ENCODE measurements around the gene METTL5. TPM values are rescaled to one million over a fixed set of nuclear protein-coding genes. Genes with fewer than 3 reads are reported as not detected.

Gene METTL5
- polyA plus RNA-seq, 1 donor from 2014 or later: 73.8 TPM

- Histone ChIP-seq H3F3A (ENCODE audit: insufficient read depth, low read length, poor library complexity, severe bottlenecking) (no peaks in the 10 kb centered on the region), H3K9ac (ENCODE audit: low read length) (no peak overlapping the region), H3K4me3 (ENCODE audit: low read length) (no peak overlapping the region), H3K27me3 (ENCODE audit: insufficient read depth, low read depth, low read length) (no peaks in the 10 kb centered on the region), H3K9me2 (ENCODE audit: insufficient read depth, low read length) (no peaks in the 10 kb centered on the region), H3K27ac (ENCODE audit: low read length) (no peak overlapping the region), H3K36me3 (ENCODE audit: insufficient read depth, low read length) (peaks cover 3% of the 10 kb centered on the region), H2AFZ (ENCODE audit: low read depth, low read length) (no peak overlapping the region), H4K20me1 (ENCODE audit: insufficient read depth) (no peaks in the 10 kb centered on the region), H3K9me3 (ENCODE audit: low read length) (no peaks in the 10 kb centered on the region), H3K4me2 (ENCODE audit: low read length) (no peak overlapping the region), H3K79me2 (replicated peaks; ENCODE audit: insufficient read depth, low read length) (peaks cover 6% of the 10 kb centered on the region)
- TF ChIP-seq RAD21 (conservative IDR thresholded peaks at IDR 0.05) (no peak), EZH2 (IDR thresholded peaks at IDR 0.05; ENCODE audit: borderline replicate concordance, insufficient read depth, low read length, poor library complexity, severe bottlenecking) (no peak)
- TF ChIP-seq, protein P1, sequence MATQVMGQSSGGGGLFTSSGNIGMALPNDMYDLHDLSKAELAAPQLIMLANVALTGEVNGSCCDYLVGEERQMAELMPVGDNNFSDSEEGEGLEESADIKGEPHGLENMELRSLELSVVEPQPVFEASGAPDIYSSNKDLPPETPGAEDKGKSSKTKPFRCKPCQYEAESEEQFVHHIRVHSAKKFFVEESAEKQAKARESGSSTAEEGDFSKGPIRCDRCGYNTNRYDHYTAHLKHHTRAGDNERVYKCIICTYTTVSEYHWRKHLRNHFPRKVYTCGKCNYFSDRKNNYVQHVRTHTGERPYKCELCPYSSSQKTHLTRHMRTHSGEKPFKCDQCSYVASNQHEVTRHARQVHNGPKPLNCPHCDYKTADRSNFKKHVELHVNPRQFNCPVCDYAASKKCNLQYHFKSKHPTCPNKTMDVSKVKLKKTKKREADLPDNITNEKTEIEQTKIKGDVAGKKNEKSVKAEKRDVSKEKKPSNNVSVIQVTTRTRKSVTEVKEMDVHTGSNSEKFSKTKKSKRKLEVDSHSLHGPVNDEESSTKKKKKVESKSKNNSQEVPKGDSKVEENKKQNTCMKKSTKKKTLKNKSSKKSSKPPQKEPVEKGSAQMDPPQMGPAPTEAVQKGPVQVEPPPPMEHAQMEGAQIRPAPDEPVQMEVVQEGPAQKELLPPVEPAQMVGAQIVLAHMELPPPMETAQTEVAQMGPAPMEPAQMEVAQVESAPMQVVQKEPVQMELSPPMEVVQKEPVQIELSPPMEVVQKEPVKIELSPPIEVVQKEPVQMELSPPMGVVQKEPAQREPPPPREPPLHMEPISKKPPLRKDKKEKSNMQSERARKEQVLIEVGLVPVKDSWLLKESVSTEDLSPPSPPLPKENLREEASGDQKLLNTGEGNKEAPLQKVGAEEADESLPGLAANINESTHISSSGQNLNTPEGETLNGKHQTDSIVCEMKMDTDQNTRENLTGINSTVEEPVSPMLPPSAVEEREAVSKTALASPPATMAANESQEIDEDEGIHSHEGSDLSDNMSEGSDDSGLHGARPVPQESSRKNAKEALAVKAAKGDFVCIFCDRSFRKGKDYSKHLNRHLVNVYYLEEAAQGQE (IDR thresholded peaks at IDR 0.05; ENCODE audit: borderline replicate concordance): no peak
- TF ChIP-seq, protein P2, sequence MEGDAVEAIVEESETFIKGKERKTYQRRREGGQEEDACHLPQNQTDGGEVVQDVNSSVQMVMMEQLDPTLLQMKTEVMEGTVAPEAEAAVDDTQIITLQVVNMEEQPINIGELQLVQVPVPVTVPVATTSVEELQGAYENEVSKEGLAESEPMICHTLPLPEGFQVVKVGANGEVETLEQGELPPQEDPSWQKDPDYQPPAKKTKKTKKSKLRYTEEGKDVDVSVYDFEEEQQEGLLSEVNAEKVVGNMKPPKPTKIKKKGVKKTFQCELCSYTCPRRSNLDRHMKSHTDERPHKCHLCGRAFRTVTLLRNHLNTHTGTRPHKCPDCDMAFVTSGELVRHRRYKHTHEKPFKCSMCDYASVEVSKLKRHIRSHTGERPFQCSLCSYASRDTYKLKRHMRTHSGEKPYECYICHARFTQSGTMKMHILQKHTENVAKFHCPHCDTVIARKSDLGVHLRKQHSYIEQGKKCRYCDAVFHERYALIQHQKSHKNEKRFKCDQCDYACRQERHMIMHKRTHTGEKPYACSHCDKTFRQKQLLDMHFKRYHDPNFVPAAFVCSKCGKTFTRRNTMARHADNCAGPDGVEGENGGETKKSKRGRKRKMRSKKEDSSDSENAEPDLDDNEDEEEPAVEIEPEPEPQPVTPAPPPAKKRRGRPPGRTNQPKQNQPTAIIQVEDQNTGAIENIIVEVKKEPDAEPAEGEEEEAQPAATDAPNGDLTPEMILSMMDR (IDR thresholded peaks at IDR 0.05; ENCODE audit: poor library complexity, severe bottlenecking): no peak
These were observed 16.5 kb downstream of the METTL5 start for GRCh38 chr2:169808221-169808620.

- peaks cover 22% of the 10 kb centered on the region for H3K79me2 ChIP-seq (replicated peaks; ENCODE audit: insufficient read depth, low read length)
- TF ChIP-seq, protein P1 (IDR thresholded peaks at IDR 0.05; ENCODE audit: borderline replicate concordance): no peak
- TF ChIP-seq POLR2AphosphoS5 (IDR thresholded peaks at IDR 0.05) (no peak), SMC3 (conservative IDR thresholded peaks at IDR 0.05; ENCODE audit: poor library complexity) (no peak), MXI1 (conservative IDR thresholded peaks at IDR 0.05; ENCODE audit: poor library complexity, severe bottlenecking) (no peak), EZH2 (IDR thresholded peaks at IDR 0.05; ENCODE audit: borderline replicate concordance, insufficient read depth, low read length, poor library complexity, severe bottlenecking) (no peak), RAD21 (conservative IDR thresholded peaks at IDR 0.05) (no peak), TAF1 (IDR thresholded peaks at IDR 0.05; ENCODE audit: low read depth) (no peak)
- TF ChIP-seq, protein P2 (IDR thresholded peaks at IDR 0.05; ENCODE audit: poor library complexity, severe bottlenecking): no peak
- no peaks in the 10 kb centered on the region for H3F3A ChIP-seq (ENCODE audit: insufficient read depth, low read length, poor library complexity, severe bottlenecking)
- peaks cover 3% of the 10 kb centered on the region for H3K36me3 ChIP-seq (ENCODE audit: insufficient read depth, low read length)
- H3K9me2 ChIP-seq (ENCODE audit: insufficient read depth, low read length): no peaks in the 10 kb centered on the region
- no peak overlapping the region for H3K9ac ChIP-seq (ENCODE audit: low read length)
- H3K4me3 ChIP-seq (ENCODE audit: low read length): no peak overlapping the region
- no peak overlapping the region for H3K27ac ChIP-seq (ENCODE audit: low read length)
- no peaks in the 10 kb centered on the region for H4K20me1 ChIP-seq (ENCODE audit: insufficient read depth)
- no peak overlapping the region for H3K4me2 ChIP-seq (ENCODE audit: low read length)
- H3K9me3 ChIP-seq (ENCODE audit: low read length): no peaks in the 10 kb centered on the region
- H2AFZ ChIP-seq (ENCODE audit: low read depth, low read length): no peak overlapping the region
- no peaks in the 10 kb centered on the region for H3K27me3 ChIP-seq (ENCODE audit: insufficient read depth, low read depth, low read length)
These were observed 18.1 kb downstream of the METTL5 start for GRCh38 chr2:169806586-169806985.
